HG03175 (cell line): ENCODE data around the gene RAPGEF6.
"Not testable (repeated sequence)": the region's sequence is repeated elsewhere in the genome, so short reads cannot be mapped to it uniquely, and the experiment has no call there.

ENCODE experiments used
- ATAC-seq: cut with Tn5 transposase; IDR thresholded peaks from one replicate; pipeline ENCODE4 v1.9.1; 2021; ENCODE audit warnings: mild to moderate bottlenecking, moderate library complexity; ENCODE audit not compliant: unreplicated experiment

Gene RAPGEF6

GRCh38 chr5:131433109-131433508 is 201.9 kb downstream of the RAPGEF6 start:
- ATAC-seq: no peak

- no peak for ATAC-seq
Measured at GRCh38 chr5:131431794-131432193, 203.2 kb downstream of the RAPGEF6 start.

GRCh38 chr5:131430794-131431193 is 204.2 kb downstream of the RAPGEF6 start:
- no peak for ATAC-seq

GRCh38 chr5:131426011-131426410 is 209.0 kb downstream of the RAPGEF6 start:
- ATAC-seq: no peak

- ATAC-seq: no peak
Measured at GRCh38 chr5:131423056-131423455, 212.0 kb downstream of the RAPGEF6 start.

- ATAC-seq: no peak
Measured at GRCh38 chr5:131419877-131420276, 215.2 kb downstream of the RAPGEF6 start.

- no peak for ATAC-seq
Measured at GRCh38 chr5:131418846-131419245, 216.2 kb downstream of the RAPGEF6 start.

- no peak for ATAC-seq
Measured at GRCh38 chr5:131417240-131417869, 217.7 kb downstream of the RAPGEF6 start.

- ATAC-seq: peak; percentile 88
Measured at GRCh38 chr5:131416729-131417128, 218.3 kb downstream of the RAPGEF6 start.

GRCh38 chr5:131413605-131414559 is 221.1 kb downstream of the RAPGEF6 start:
- ATAC-seq: peak; percentile 77

- no peak for ATAC-seq
Measured at GRCh38 chr5:131406975-131407638, 227.9 kb downstream of the RAPGEF6 start.

- no peak for ATAC-seq
Measured at GRCh38 chr5:131406076-131406475, 229.0 kb downstream of the RAPGEF6 start.

- ATAC-seq: no peak
Measured at GRCh38 chr5:131405674-131406073, 229.4 kb downstream of the RAPGEF6 start.

GRCh38 chr5:131400585-131400984 is 234.4 kb downstream of the RAPGEF6 start:
- no peak for ATAC-seq

- not testable (repeated sequence) for ATAC-seq
Measured at GRCh38 chr5:131399007-131399406, 236.0 kb downstream of the RAPGEF6 start.

GRCh38 chr5:131396630-131397273 is 238.3 kb downstream of the RAPGEF6 start:
- no peak for ATAC-seq

- peak; percentile 84 for ATAC-seq
Measured at GRCh38 chr5:131396015-131396414, 239.0 kb downstream of the RAPGEF6 start.

- ATAC-seq: peak; percentile 71
Measured at GRCh38 chr5:131394128-131394527, 240.9 kb downstream of the RAPGEF6 start.

- ATAC-seq: no peak
Measured at GRCh38 chr5:131393498-131393968, 241.5 kb downstream of the RAPGEF6 start.

- ATAC-seq: no peak
Measured at GRCh38 chr5:131392466-131393095, 242.4 kb downstream of the RAPGEF6 start.
